NT2/D1 (cell line): ENCODE measurements around the gene ZNF716.

Source experiments
- SUZ12 ChIP-seq: IDR thresholded peaks from 2 replicates; pipeline ENCODE4 v1.6.1; 2011; ENCODE audit not compliant: insufficient read length, insufficient read depth; ENCODE audit errors: extremely low read depth
- YY1 ChIP-seq: IDR thresholded peaks from 2 replicates; pipeline ENCODE4 v1.6.1; 2011; ENCODE audit not compliant: insufficient read length, insufficient read depth
- ZNF274 ChIP-seq: IDR thresholded peaks from 2 replicates; pipeline ENCODE4 v1.6.1; 2011; ENCODE audit warnings: mild to moderate bottlenecking, low read depth, low read length

GRCh38 chr7:57425239-57425944 lies 24.6 kb upstream of the ZNF716 start:
- TF ChIP-seq YY1 = no peak
- no peak for TF ChIP-seq SUZ12
- TF ChIP-seq ZNF274 = no peak
